Stimulated activated CD4-positive, alpha-beta T cell treated with anti-CD3 and anti-CD28 coated beads, Interleukin-4, amount 100 ng/mL, for 24 hours (primary cell): Measurements from ENCODE around the gene CLCN1.
A peak's percentile ranks its signal among the peaks of the same experiment; 100 is the strongest.

Experiments
- DNase-seq: peaks from one replicate; pipeline ENCODE4 v3.0.0-alpha.2; 2020

The CLCN1 gene

DNA sequence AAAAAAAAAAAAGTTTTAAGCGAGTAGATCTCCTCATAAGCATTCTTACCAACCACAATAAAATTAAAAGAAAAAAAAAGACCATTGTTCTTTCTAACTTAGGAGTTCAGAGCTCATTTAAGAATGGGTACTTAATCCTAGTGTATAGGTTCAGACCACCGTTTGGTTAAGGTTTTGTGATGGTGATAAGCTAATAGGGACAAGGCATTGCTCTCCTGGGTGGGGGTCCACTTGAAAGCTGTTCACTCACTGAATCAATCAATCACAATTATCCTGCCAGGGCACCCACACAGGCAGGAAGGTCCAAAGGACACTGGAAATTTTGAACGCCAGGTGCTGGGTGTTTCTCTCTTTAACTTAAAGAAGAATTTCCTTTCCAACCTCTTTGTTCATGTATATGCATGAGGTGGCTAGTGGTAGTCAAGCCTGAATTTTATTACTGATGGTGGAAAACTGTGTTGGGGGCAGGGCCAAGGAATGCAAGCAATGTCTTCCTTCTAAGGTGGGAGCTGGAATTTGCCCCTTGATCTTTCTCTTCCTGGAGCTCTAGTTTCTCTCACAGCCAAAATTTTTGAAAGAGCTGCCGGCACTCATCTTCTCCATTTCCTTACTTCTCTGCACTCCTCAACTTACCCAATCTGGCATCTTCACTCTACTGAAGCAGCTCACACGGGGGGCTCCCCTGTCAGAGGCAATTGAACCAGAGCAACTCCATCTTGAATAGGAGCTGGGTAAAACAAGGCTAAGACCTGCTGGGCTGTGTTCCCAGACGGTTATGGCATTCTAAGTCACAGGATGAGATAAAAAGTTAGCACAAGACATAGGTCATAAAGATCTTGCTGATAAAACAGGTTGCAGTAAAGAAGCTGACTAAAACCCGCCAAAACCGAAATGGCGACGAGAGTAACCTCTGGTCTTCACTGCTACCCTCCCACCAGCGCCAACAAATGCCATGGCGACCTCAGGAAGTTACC, 54.1 kb downstream of the CLCN1 start:
- DNase-seq = no peak

DNA sequence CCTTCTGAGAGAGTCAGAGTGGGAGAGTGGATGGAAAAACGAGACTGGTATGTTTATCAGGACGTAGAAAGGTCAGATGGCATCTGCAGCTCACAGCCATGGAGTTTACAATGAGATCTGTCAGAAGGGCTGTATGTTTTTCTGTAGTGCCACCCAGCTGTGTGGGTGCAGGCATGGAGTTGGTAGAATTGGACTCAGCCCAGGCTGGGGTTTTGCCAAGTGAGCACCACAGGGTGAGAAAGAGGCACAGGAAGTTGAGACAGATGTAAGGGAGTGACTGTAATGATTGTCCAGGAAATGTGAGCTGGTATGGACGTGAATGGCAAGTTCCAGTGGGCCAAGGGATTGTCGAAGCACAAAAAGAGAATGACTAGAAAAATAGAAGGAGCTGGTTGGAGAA, 56.2 kb downstream of the CLCN1 start:
- DNase-seq = peak; percentile 56

- no peak for DNase-seq
Measured at GRCh38 chr7:143373255-143373794, 57.4 kb downstream of the CLCN1 start.

- DNase-seq = no peak
Measured at GRCh38 chr7:143374561-143374960, 58.6 kb downstream of the CLCN1 start.

- peak; percentile 26 for DNase-seq
Measured at GRCh38 chr7:143375298-143376034, 59.6 kb downstream of the CLCN1 start.

DNA sequence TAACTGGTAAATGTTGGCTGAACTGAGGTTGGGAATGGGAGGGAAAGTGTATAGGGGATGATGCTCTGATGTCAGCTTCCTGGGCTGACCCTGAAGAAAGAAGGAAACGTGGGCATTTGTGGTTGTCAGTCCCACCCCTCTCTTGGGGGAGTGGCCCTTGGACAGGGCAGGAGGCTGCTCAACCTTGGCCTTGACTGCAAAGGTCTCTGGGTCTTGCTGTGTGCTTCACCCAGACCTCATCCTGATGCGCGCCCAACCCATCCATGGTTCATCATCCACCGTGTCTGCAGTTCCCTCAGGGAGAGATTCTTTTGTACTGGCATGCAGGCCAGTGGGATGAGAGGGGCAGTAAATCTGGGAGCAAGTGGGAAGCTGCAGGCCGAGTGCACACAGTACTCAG, 60.5 kb downstream of the CLCN1 start:
- DNase-seq = no peak

- no peak for DNase-seq
Measured at GRCh38 chr7:143379611-143380259, 63.8 kb downstream of the CLCN1 start.

DNA sequence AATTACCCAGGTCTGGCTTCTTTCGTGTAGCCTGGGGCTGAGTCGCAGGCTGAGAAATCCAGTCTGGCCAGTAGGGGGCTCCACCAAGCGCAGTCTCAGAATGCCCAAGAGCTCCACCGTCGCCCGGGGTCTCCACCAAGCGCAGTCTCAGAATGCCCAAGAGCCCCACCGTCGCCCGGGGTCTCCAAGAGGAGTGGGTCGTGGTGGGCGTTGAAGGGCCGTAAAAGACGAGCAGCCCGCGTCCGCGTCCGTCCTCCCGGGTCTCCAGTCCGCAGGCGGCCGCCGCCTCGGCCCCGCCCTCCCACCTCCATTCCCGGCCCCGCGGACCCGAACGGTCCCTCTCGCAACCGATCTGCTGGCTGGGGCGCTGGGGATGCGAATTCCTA, 64.3 kb downstream of the CLCN1 start:
- DNase-seq = peak; percentile 90

- peak; percentile 86 for DNase-seq
Measured at GRCh38 chr7:143380646-143381426, 64.9 kb downstream of the CLCN1 start, which contains the start of gene ZYX. Gene ZYX, plus strand, starts transcription at chr7:143381345. Its CDS starts 227 bp downstream, at chr7:143381572.

- DNase-seq = no peak
Measured at GRCh38 chr7:143381427-143382125, 65.7 kb downstream of the CLCN1 start.

DNA sequence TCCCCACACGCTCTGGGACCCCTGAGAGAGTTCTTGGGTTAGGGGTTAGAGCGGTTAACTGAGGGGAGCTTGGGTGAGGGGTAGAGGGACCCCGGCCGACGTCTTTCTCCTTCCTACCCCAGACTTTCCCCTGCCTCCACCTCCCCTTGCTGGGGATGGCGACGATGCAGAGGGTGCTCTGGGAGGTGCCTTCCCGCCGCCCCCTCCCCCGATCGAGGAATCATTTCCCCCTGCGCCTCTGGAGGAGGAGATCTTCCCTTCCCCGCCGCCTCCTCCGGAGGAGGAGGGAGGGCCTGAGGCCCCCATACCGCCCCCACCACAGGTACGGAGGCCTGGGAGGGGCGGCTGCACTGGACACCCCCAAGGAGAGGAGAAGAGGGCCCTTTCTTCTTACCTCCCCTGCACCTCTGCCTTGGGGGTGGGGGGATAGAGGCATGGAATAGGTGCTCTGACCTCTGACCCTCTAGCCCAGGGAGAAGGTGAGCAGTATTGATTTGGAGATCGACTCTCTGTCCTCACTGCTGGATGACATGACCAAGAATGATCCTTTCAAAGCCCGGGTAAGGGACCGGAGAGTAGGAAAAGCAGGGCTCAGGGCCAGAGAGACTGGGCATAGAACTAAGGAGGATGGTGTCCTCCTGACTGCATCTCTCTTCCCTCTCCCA, 66.3 kb downstream of the CLCN1 start:
- DNase-seq = no peak

GRCh38 chr7:143382791-143383641, 67.1 kb downstream of the CLCN1 start:
- no peak for DNase-seq

- no peak for DNase-seq
Measured at GRCh38 chr7:143383642-143383957, 67.7 kb downstream of the CLCN1 start.

DNA sequence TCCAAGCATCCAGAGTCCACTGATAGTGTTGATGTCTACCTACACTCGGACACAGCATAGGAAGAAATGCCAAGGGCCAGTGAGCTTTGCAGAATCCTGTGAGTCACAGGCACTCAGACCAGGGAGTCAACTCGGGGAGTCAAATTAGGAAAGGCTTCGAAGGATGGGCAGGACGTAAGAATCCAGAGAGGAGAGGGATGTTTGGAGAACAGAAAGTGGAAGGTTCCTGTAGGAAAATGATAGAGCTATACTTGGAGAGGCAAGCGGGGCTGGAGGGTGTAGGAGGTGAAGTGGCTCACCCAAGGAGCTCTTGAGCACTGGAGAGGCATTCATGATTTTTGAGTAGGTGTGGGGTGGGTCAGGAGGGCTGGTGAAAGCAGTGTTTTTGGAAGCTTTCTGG, 68.2 kb downstream of the CLCN1 start:
- DNase-seq = no peak

- no peak for DNase-seq
Measured at GRCh38 chr7:143384661-143385631, 69.0 kb downstream of the CLCN1 start.

DNA sequence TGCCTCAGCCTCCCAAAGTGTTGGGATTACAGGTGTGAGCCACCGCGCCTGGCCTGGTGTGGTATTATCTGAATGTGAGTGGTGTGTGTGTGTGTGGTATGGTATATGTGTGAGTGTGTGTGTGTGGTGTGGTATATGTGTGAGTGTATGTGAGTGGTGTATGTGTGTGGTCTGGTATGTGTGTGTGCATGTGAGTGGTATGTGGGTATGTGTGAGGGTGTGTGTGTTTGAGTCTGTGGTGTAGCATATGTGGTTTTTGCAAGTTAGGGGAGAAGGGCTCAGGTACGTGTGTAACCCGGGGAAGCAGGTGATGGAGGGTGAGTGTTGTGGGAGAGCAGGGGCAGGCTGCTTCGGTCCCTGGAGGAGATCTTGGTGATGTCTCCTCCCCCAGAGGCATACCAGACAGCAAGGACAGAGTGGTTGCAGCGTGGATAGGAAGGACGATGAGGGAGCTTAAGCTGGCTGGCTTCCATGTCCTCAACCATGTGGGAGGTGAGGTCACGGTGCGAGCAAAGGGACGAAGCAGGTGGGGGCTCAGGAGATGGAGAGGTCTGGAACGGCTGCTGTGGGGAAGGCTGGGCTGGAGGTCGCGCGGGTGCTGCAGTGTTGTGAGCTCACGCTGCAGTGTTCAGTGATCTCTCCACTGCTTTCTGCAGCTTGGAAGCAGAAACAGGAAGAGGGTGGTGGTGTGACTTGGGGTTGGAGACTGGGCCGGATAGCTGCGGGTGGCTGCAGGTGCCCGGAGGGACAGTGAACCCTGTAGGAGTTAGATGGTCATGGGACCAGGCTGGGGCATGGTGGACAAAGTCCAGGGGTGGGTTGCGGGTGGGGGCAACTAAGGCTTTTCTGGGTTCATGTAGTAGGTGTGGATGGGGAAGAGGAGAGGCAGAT, 70.2 kb downstream of the CLCN1 start:
- no peak for DNase-seq

DNA sequence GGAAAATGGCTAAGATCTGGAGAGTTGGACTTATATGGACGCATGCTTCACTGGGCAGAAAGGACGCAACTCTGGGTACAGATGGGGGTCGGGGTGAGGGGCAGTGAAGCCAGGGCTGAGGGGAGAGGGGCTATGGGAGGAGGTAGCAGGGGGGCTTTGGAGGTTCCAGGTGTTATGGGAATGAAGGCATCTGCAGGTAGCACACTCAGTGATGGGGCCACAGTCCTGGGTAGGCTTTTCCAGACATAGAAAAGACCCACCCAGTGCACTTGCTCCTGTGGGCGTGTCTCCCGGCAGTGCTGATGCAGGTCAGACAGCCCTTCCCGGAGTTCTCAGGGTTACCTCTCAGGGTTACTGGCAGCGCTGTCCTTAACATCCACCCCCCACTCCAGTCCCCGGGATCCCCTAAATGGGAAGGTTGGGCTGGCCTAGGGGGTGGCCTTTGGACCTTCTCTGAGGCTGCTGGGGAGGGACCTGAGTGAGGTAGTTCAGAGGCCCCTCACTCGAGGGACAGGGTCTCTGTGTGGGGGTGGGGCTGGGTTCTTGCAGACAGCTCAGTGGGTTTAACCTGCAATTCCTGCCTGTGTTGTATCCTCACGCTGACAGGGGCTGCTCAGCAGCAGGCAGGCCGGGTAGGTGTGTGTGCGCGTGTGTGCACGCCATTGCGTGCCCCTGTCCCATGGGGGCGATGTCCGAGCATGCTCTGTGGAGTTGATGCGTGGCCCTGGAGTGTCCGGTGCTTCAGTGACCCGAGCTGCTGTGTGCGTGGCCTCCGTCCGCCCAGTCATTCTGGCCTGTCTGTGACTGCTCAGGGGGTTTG, 71.5 kb downstream of the CLCN1 start:
- DNase-seq = no peak
